ENCODE data around the gene WDR62. TPM values are rescaled to one million over a fixed set of nuclear protein-coding genes. Genes with fewer than 3 reads are reported as not detected.
"Not testable (repeated sequence)": the region's sequence is repeated elsewhere in the genome, so short reads cannot be mapped to it uniquely, and the experiment has no call there.

Gene WDR62
- polyA plus RNA-seq, 1 donor (not counting 4 experiments of a cell fraction or from before 2014, with no cell fraction given) = 2.3 TPM

- Histone ChIP-seq H3K9me3 (ENCODE audit: control insufficient read depth, low read depth, low read length) (no peaks in the 10 kb centered on the region), H3K36me3 (ENCODE audit: control insufficient read depth in 2 of 2, extremely low read depth in 1 of 2, insufficient read depth in 2 of 2, low read length in 2 of 2) (peaks cover 9 to 11% of the 10 kb centered on the region in 2 experiments), H3K27me3 (ENCODE audit: control insufficient read depth, extremely low read depth, insufficient read depth, low read length) (no peaks in the 10 kb centered on the region), H2AFZ (ENCODE audit: control insufficient read depth, low read length) (peak overlapping the region; percentile 58), H3K4me1 (ENCODE audit: control insufficient read depth, extremely low read depth, insufficient read depth, low read length) (peaks cover 16% of the 10 kb centered on the region), H3K79me2 (ENCODE audit: control insufficient read depth, insufficient read depth, low read length) (no peaks in the 10 kb centered on the region), H3K9ac (ENCODE audit: control insufficient read depth, extremely low read depth, insufficient read depth, low read length) (peak overlapping the region; percentile 48), H3K4me2 (ENCODE audit: control insufficient read depth, extremely low read depth, insufficient read depth, low read depth, low read length) (peak overlapping the region; percentile 86), H4K20me1 (ENCODE audit: control insufficient read depth, extremely low read depth, insufficient read depth, low read length) (no peaks in the 10 kb centered on the region), H3K9me1 (ENCODE audit: control insufficient read depth, extremely low read depth, insufficient read depth, low read length) (no peaks in the 10 kb centered on the region), H3K27ac (ENCODE audit: control insufficient read depth, insufficient read depth, low read length) (peak overlapping the region; percentile 47), H3K4me3 (ENCODE audit: control insufficient read depth in 2 of 3, extremely low read depth in 1 of 3, insufficient read depth in 2 of 3, low read depth in 1 of 3, low read length in 3 of 3) (peak overlapping the region; percentile 12 to 58 (median 34))
- FAIRE-seq (no peak), DNase-seq (ENCODE audit: low read depth, low spot score) (no peak)
- dilution Hi-C loops (cut with MboI; ENCODE audit: extremely low pct_ligation_motif_present, low sequenced_read_pairs) = no loop called here
- TF ChIP-seq, protein P1, sequence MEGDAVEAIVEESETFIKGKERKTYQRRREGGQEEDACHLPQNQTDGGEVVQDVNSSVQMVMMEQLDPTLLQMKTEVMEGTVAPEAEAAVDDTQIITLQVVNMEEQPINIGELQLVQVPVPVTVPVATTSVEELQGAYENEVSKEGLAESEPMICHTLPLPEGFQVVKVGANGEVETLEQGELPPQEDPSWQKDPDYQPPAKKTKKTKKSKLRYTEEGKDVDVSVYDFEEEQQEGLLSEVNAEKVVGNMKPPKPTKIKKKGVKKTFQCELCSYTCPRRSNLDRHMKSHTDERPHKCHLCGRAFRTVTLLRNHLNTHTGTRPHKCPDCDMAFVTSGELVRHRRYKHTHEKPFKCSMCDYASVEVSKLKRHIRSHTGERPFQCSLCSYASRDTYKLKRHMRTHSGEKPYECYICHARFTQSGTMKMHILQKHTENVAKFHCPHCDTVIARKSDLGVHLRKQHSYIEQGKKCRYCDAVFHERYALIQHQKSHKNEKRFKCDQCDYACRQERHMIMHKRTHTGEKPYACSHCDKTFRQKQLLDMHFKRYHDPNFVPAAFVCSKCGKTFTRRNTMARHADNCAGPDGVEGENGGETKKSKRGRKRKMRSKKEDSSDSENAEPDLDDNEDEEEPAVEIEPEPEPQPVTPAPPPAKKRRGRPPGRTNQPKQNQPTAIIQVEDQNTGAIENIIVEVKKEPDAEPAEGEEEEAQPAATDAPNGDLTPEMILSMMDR (optimal IDR thresholded peaks at IDR 0.05 in 1 of 3, IDR thresholded peaks at IDR 0.05 in 1 of 3, conservative IDR thresholded peaks at IDR 0.05 in 1 of 3; ENCODE audit: extremely low read depth in 1 of 3, insufficient read depth in 2 of 3, low read length in 3 of 3) = no peak
- no peak for TF ChIP-seq EZH2 (IDR thresholded peaks at IDR 0.05; ENCODE audit: low read length)
Measured at GRCh38 chr19:36128392-36128736, 73.7 kb downstream of the WDR62 start.

- H2AFZ ChIP-seq (ENCODE audit: control insufficient read depth, low read length); H3K9me1 ChIP-seq (ENCODE audit: control insufficient read depth, extremely low read depth, insufficient read depth, low read length); H3K4me2 ChIP-seq (ENCODE audit: control insufficient read depth, extremely low read depth, insufficient read depth, low read depth, low read length); H3K36me3 ChIP-seq (ENCODE audit: control insufficient read depth in 2 of 2, extremely low read depth in 1 of 2, insufficient read depth in 2 of 2, low read length in 2 of 2); H3K79me2 ChIP-seq (ENCODE audit: control insufficient read depth, insufficient read depth, low read length); H3K27me3 ChIP-seq (ENCODE audit: control insufficient read depth, extremely low read depth, insufficient read depth, low read length); FAIRE-seq; H3K4me3 ChIP-seq (ENCODE audit: control insufficient read depth in 2 of 3, extremely low read depth in 1 of 3, insufficient read depth in 2 of 3, low read depth in 1 of 3, low read length in 3 of 3); dilution Hi-C loops (cut with MboI; ENCODE audit: extremely low pct_ligation_motif_present, low sequenced_read_pairs); H3K9ac ChIP-seq (ENCODE audit: control insufficient read depth, extremely low read depth, insufficient read depth, low read length); H3K9me3 ChIP-seq (ENCODE audit: control insufficient read depth, low read depth, low read length); DNase-seq (ENCODE audit: low read depth, low spot score); H4K20me1 ChIP-seq (ENCODE audit: control insufficient read depth, extremely low read depth, insufficient read depth, low read length); H3K27ac ChIP-seq (ENCODE audit: control insufficient read depth, insufficient read depth, low read length): not testable (repeated sequence)
- H3K4me1 ChIP-seq (ENCODE audit: control insufficient read depth, extremely low read depth, insufficient read depth, low read length) = peaks cover 21% of the 10 kb centered on the region
Measured at GRCh38 chr19:36131221-36131620, 76.5 kb downstream of the WDR62 start.

DNA sequence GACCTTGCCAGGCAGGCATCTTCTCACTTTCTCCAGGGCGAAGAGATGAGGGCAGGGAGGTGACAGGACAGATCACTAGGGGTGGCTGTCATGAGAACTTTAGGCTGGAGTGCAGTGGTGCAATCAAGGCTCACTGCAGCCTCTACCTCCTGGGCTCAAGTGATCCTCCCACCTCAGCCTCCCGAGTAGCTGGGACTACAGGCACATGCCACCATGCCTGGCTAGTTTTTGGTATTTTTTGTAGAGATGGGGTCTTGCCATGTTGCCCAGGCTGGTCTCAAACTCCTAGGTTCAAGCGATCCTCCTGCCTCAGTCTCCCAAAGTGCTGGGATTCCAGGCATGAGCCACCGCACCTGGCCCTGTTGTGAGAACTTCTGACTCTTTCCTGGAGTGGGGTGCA is 80.2 kb downstream of the WDR62 start:
- H3K4me2 ChIP-seq (ENCODE audit: control insufficient read depth, extremely low read depth, insufficient read depth, low read depth, low read length); H3K9me3 ChIP-seq (ENCODE audit: control insufficient read depth, low read depth, low read length); H3K36me3 ChIP-seq (ENCODE audit: control insufficient read depth in 2 of 2, extremely low read depth in 1 of 2, insufficient read depth in 2 of 2, low read length in 2 of 2); dilution Hi-C loops (cut with MboI; ENCODE audit: extremely low pct_ligation_motif_present, low sequenced_read_pairs); FAIRE-seq; H2AFZ ChIP-seq (ENCODE audit: control insufficient read depth, low read length); H3K4me3 ChIP-seq (ENCODE audit: control insufficient read depth in 2 of 3, extremely low read depth in 1 of 3, insufficient read depth in 2 of 3, low read depth in 1 of 3, low read length in 3 of 3); H3K27ac ChIP-seq (ENCODE audit: control insufficient read depth, insufficient read depth, low read length); H3K9me1 ChIP-seq (ENCODE audit: control insufficient read depth, extremely low read depth, insufficient read depth, low read length); H3K9ac ChIP-seq (ENCODE audit: control insufficient read depth, extremely low read depth, insufficient read depth, low read length); H3K79me2 ChIP-seq (ENCODE audit: control insufficient read depth, insufficient read depth, low read length); DNase-seq (ENCODE audit: low read depth, low spot score); H3K27me3 ChIP-seq (ENCODE audit: control insufficient read depth, extremely low read depth, insufficient read depth, low read length); H4K20me1 ChIP-seq (ENCODE audit: control insufficient read depth, extremely low read depth, insufficient read depth, low read length): not testable (repeated sequence)
- peaks cover 35% of the 10 kb centered on the region for H3K4me1 ChIP-seq (ENCODE audit: control insufficient read depth, extremely low read depth, insufficient read depth, low read length)
